Osteocyte (in vitro differentiated cells): Measurements from ENCODE around the gene SAPCD2. TPM values are rescaled to one million over a fixed set of nuclear protein-coding genes. Genes with fewer than 3 reads are reported as not detected.
A peak's percentile ranks its signal among the peaks of the same experiment; 100 is the strongest.

Experiments used
- DNase-seq: peaks from one replicate; pipeline ENCODE4 v3.0.0; 2021; ENCODE audit warnings: mixed read lengths; ENCODE audit not compliant: unreplicated experiment; ENCODE audit errors: extremely low spot score
- H3K27ac Mint-ChIP-seq: one replicate; pipeline ENCODE4 v1.8.0; 2021; ENCODE audit warnings: mild to moderate bottlenecking, mixed read lengths; ENCODE audit not compliant: unreplicated experiment
- H3K27me3 Mint-ChIP-seq: one replicate; pipeline ENCODE4 v1.8.0; 2021; ENCODE audit warnings: mixed read lengths; ENCODE audit not compliant: unreplicated experiment
- H3K36me3 Mint-ChIP-seq: one replicate; pipeline ENCODE4 v1.8.0; 2021; ENCODE audit warnings: mixed read lengths; ENCODE audit not compliant: unreplicated experiment
- H3K4me1 Mint-ChIP-seq: one replicate; pipeline ENCODE4 v1.8.0; 2021; ENCODE audit warnings: mixed read lengths; ENCODE audit not compliant: unreplicated experiment
- H3K4me3 Mint-ChIP-seq: one replicate; pipeline ENCODE4 v1.8.0; 2021; ENCODE audit warnings: mild to moderate bottlenecking, moderate library complexity, mixed read lengths; ENCODE audit not compliant: unreplicated experiment
- H3K9me3 Mint-ChIP-seq: one replicate; pipeline ENCODE4 v1.8.0; 2021; ENCODE audit warnings: mixed read lengths; ENCODE audit not compliant: unreplicated experiment
- CTCF ChIP-seq: fragments of 200-600 bp; sonication (generic); IDR thresholded peaks from 2 replicates; pipeline ENCODE4 v1.5.0; 2021; ENCODE audit warnings: antibody characterized with exemption, mild to moderate bottlenecking, moderate library complexity
- total RNA-seq: library from RNA; stranded (reverse); gene quantifications from 2 replicates; pipeline ENCODE4 v1.2.1, GENCODE V29; 2021

SAPCD2 gene
- total RNA-seq, 1 donor from 2014 or later: 3.1 TPM

DNA sequence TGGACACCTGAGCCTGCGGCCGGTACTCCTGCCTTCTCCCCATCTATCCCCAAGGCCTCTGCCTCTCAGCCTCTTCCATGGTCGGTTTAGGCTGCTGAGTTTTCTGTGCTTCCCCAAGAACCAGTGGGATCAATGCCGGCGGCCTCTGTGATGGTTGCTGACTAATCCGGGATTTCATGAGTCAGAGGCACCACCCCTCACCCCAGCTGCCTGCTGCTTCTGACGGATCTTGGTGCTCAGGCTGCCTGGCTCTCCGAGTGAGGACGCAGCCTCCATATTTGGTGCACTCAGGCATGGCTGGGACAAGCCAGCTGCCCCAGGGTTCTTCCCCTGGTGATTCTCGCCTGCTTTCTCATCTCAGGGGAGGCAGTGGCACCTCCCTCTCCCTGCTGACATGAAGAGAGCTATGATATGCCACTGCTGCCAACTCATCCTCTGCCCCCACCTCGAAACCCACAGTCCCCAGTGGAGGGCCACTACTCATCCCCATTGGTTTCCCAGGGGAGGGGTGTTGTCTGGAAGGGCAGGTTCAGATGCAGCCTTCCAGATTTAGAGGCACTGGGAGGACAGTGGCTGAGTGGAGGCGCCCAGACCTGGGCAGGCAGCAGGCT lies 13.1 kb upstream of the SAPCD2 start:
- H3K9me3 Mint-ChIP-seq: no peaks in the 10 kb centered on the region
- peaks cover 42% of the 10 kb centered on the region for H3K4me1 Mint-ChIP-seq
- no peaks in the 10 kb centered on the region for H3K27me3 Mint-ChIP-seq
- peak overlapping the region; percentile 92 for H3K27ac Mint-ChIP-seq
- H3K36me3 Mint-ChIP-seq: peaks cover 5% of the 10 kb centered on the region
- DNase-seq: peak; percentile 92
- no peak for TF ChIP-seq CTCF
- H3K4me3 Mint-ChIP-seq: peak overlapping the region; percentile 35

DNA sequence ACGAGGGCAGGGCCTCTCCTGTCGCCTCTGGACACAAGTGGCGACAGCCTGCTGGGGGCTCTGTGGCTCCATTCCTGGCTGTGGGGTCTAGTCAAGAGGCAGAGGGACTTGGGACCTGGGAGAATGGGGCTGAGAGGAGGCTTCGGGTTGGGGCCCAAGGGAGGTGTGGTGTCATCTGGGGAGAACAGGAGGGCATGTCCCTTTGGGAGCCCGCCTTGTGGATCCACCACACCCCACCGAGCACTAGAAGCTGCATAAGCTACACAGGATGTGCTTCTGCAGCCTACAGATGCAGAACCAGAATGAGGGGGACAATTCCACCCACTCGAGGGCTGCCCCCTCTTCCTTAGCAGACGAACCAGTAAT lies 12.6 kb upstream of the SAPCD2 start:
- H3K27ac Mint-ChIP-seq: peak overlapping the region; percentile 92
- peaks cover 5% of the 10 kb centered on the region for H3K36me3 Mint-ChIP-seq
- no peak overlapping the region for H3K4me3 Mint-ChIP-seq
- H3K27me3 Mint-ChIP-seq: no peaks in the 10 kb centered on the region
- H3K9me3 Mint-ChIP-seq: no peaks in the 10 kb centered on the region
- DNase-seq: no peak
- TF ChIP-seq CTCF: no peak
- H3K4me1 Mint-ChIP-seq: peaks cover 38% of the 10 kb centered on the region

- H3K9me3 Mint-ChIP-seq: no peaks in the 10 kb centered on the region
- no peak overlapping the region for H3K4me3 Mint-ChIP-seq
- H3K4me1 Mint-ChIP-seq: peaks cover 33% of the 10 kb centered on the region
- H3K27ac Mint-ChIP-seq: peak overlapping the region; percentile 92
- peaks cover 5% of the 10 kb centered on the region for H3K36me3 Mint-ChIP-seq
- no peak for TF ChIP-seq CTCF
- H3K27me3 Mint-ChIP-seq: no peaks in the 10 kb centered on the region
- no peak for DNase-seq
Observed at GRCh38 chr9:137082222-137082924, 12.0 kb upstream of the SAPCD2 start.

GRCh38 chr9:137080260-137081122 lies 10.1 kb upstream of the SAPCD2 start:
- TF ChIP-seq CTCF: no peak

DNA sequence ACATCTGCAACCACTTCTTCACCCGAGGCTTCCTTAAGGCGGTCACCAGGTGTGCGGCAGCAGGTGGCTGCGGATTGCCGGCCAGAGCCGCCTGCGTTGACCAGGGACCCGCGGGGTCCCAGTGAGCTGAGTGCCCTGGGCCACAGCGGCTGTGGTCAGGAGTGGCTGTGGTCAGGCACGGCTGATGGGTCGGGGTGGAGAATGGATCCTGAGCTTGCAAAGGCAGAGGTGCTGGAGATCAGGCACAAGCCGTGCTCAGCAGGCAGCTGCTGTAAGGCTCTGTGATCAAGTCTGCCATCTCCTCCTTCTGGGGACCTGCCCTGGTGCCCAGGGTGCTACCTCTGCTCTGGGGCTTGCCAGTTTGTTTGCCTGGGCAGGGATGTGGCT lies 9.0 kb upstream of the SAPCD2 start:
- Mint-ChIP-seq H3K4me3 (no peak overlapping the region), H3K36me3 (peaks cover 5% of the 10 kb centered on the region), H3K27ac (no peak overlapping the region), H3K4me1 (peaks cover 23% of the 10 kb centered on the region), H3K9me3 (no peaks in the 10 kb centered on the region), H3K27me3 (no peaks in the 10 kb centered on the region)
- TF ChIP-seq CTCF: no peak
- DNase-seq: no peak

More at GRCh38 chr9:137080260-137081122, 10.1 kb upstream of the SAPCD2 start:
- Mint-ChIP-seq H3K4me3 (no peak overlapping the region), H3K4me1 (peaks cover 29% of the 10 kb centered on the region), H3K9me3 (no peaks in the 10 kb centered on the region), H3K36me3 (peaks cover 5% of the 10 kb centered on the region), H3K27me3 (no peaks in the 10 kb centered on the region), H3K27ac (no peak overlapping the region)
- DNase-seq: no peak
